Measurements from ENCODE around the gene DOCK1. TPM values are rescaled to one million over a fixed set of nuclear protein-coding genes. Genes with fewer than 3 reads are reported as not detected.

Gene DOCK1
- total RNA-seq, 2 donors from 2014 or later, result 52.9 to 76.7 TPM

- DNase-seq (ENCODE audit: low spot score) (no peak), ATAC-seq (ENCODE audit: insufficient number of reproducible peaks, low FRiP score, low read depth) (no peak)
- no peaks in the 10 kb centered on the region for H3K9me3 ChIP-seq
- H3K4me1 ChIP-seq (ENCODE audit: control insufficient read depth in 1 of 2, low read depth in 2 of 2), result no peaks in the 10 kb centered on the region
- H3K4me3 ChIP-seq, result no peak overlapping the region
- H3K27me3 ChIP-seq (replicated peaks; ENCODE audit: insufficient read depth), result no peaks in the 10 kb centered on the region
- H3K36me3 ChIP-seq, result no peaks in the 10 kb centered on the region
- TF ChIP-seq CTCF (IDR thresholded peaks at IDR 0.05), result no peak
- H3K27ac ChIP-seq, result no peak overlapping the region
Observed at GRCh38 chr10:127234306-127234800, 329.1 kb downstream of the DOCK1 start.

- no peaks in the 10 kb centered on the region for H3K9me3 ChIP-seq
- no peak overlapping the region for H3K27ac ChIP-seq
- no peak for TF ChIP-seq CTCF (IDR thresholded peaks at IDR 0.05)
- ATAC-seq (ENCODE audit: insufficient number of reproducible peaks, low FRiP score, low read depth), result no peak
- DNase-seq (ENCODE audit: low spot score), result no peak
- H3K27me3 ChIP-seq (replicated peaks; ENCODE audit: insufficient read depth), result no peaks in the 10 kb centered on the region
- no peaks in the 10 kb centered on the region for H3K36me3 ChIP-seq
- no peaks in the 10 kb centered on the region for H3K4me1 ChIP-seq (ENCODE audit: control insufficient read depth in 1 of 2, low read depth in 2 of 2)
- no peak overlapping the region for H3K4me3 ChIP-seq
Observed at GRCh38 chr10:127236266-127236665, 331.0 kb downstream of the DOCK1 start.

GRCh38 chr10:127242914-127243313, 337.7 kb downstream of the DOCK1 start:
- Histone ChIP-seq H3K27me3 (replicated peaks; ENCODE audit: insufficient read depth) (no peaks in the 10 kb centered on the region), H3K27ac (no peak overlapping the region), H3K36me3 (no peaks in the 10 kb centered on the region), H3K4me3 (no peak overlapping the region), H3K4me1 (ENCODE audit: control insufficient read depth in 1 of 2, low read depth in 2 of 2) (no peaks in the 10 kb centered on the region), H3K9me3 (no peaks in the 10 kb centered on the region)
- TF ChIP-seq CTCF (IDR thresholded peaks at IDR 0.05), result no peak
- DNase-seq (ENCODE audit: low spot score) (no peak), ATAC-seq (ENCODE audit: insufficient number of reproducible peaks, low FRiP score, low read depth) (no peak)

GRCh38 chr10:127243490-127244272, 338.5 kb downstream of the DOCK1 start:
- peaks cover 2% of the 10 kb centered on the region for H3K36me3 ChIP-seq
- no peak overlapping the region for H3K4me3 ChIP-seq
- no peak overlapping the region for H3K27ac ChIP-seq
- H3K4me1 ChIP-seq (ENCODE audit: control insufficient read depth in 1 of 2, low read depth in 2 of 2), result no peaks in the 10 kb centered on the region
- no peak for TF ChIP-seq CTCF (IDR thresholded peaks at IDR 0.05)
- DNase-seq (ENCODE audit: low spot score), result no peak
- no peaks in the 10 kb centered on the region for H3K9me3 ChIP-seq
- H3K27me3 ChIP-seq (replicated peaks; ENCODE audit: insufficient read depth), result no peaks in the 10 kb centered on the region
- no peak for ATAC-seq (ENCODE audit: insufficient number of reproducible peaks, low FRiP score, low read depth)

GRCh38 chr10:127245456-127245855, 340.2 kb downstream of the DOCK1 start:
- peaks cover 6% of the 10 kb centered on the region for H3K36me3 ChIP-seq
- no peaks in the 10 kb centered on the region for H3K4me1 ChIP-seq (ENCODE audit: control insufficient read depth in 1 of 2, low read depth in 2 of 2)

More at GRCh38 chr10:127245456-127245855, 340.2 kb downstream of the DOCK1 start:
- no peak for TF ChIP-seq CTCF (IDR thresholded peaks at IDR 0.05)
- Histone ChIP-seq H3K27me3 (replicated peaks; ENCODE audit: insufficient read depth) (no peaks in the 10 kb centered on the region), H3K9me3 (no peaks in the 10 kb centered on the region), H3K27ac (no peak overlapping the region), H3K4me3 (no peak overlapping the region)
- DNase-seq (ENCODE audit: low spot score), result no peak
- ATAC-seq (ENCODE audit: insufficient number of reproducible peaks, low FRiP score, low read depth), result no peak
